Peyer's patch (tissue), 4 donors: ENCODE data around the gene GPR55. TPM values are rescaled to one million over a fixed set of nuclear protein-coding genes. Genes with fewer than 3 reads are reported as not detected.

Source experiments
- DNase-seq, 3 donors: peaks; one replicate each; pipeline ENCODE4 v3.0.0-alpha.2; 2017 to 2019
- H3K27ac ChIP-seq, 4 donors: fragments of 200-600 bp; sonication (generic); one replicate each; pipeline ENCODE4 v1.5.1; 2016 to 2019
- H3K27me3 ChIP-seq, 2 donors: fragments of 200-600 bp; sonication (generic); one replicate each; pipeline ENCODE4 v1.5.1; 2019
- H3K36me3 ChIP-seq, 3 donors: fragments of 200-600 bp; sonication (generic); one replicate each; pipeline ENCODE4 v1.5.1; 2016 to 2019
- H3K4me1 ChIP-seq, 4 donors: fragments of 200-600 bp; sonication (generic); one replicate each; pipeline ENCODE4 v1.5.1; 2016 to 2019
- H3K4me3 ChIP-seq, 4 donors: fragments of 200-600 bp; sonication (generic); 1 replicate in 3 of 4; 2 replicates in 1 of 4; pipeline ENCODE4 v1.5.1; 2016 to 2019; ENCODE audit warnings: mild to moderate bottlenecking in 1 of 4
- H3K9me3 ChIP-seq, 4 donors: fragments of 200-600 bp; sonication (generic); one replicate each; pipeline ENCODE4 v1.5.1; 2016 to 2019; ENCODE audit warnings: mild to moderate bottlenecking in 1 of 4
- POLR2A ChIP-seq, 2 donors: fragments of 450-650 bp; IDR thresholded peaks; one replicate each; pipeline ENCODE4 v1.5.1; 2017; ENCODE audit warnings: antibody characterized with exemption in 2 of 2, mild to moderate bottlenecking in 2 of 2, moderate library complexity in 2 of 2
- total RNA-seq, 4 donors: library from RNA; depleted of rRNA; stranded (reverse); fragments of >200 nt; gene quantifications; one replicate each; pipeline ENCODE4 v1.1.0, GENCODE V29; 2016
- TF ChIP-seq, protein P1 (sequence below), 6 experiments: fragments of 450-650 bp in 4 of 6; fragments of 200-600 bp in 2 of 6; sonication (generic) in 1 of 6; IDR thresholded peaks; one replicate each; pipeline ENCODE4 v1.5.1; 2017 to 2019; ENCODE audit warnings: antibody characterized with exemption in 6 of 6, mild to moderate bottlenecking in 3 of 6, moderate library complexity in 1 of 6

Gene GPR55
- total RNA-seq, 4 donors from 2014 or later, result 1.0 to 4.7 (median 3.2) TPM

DNA sequence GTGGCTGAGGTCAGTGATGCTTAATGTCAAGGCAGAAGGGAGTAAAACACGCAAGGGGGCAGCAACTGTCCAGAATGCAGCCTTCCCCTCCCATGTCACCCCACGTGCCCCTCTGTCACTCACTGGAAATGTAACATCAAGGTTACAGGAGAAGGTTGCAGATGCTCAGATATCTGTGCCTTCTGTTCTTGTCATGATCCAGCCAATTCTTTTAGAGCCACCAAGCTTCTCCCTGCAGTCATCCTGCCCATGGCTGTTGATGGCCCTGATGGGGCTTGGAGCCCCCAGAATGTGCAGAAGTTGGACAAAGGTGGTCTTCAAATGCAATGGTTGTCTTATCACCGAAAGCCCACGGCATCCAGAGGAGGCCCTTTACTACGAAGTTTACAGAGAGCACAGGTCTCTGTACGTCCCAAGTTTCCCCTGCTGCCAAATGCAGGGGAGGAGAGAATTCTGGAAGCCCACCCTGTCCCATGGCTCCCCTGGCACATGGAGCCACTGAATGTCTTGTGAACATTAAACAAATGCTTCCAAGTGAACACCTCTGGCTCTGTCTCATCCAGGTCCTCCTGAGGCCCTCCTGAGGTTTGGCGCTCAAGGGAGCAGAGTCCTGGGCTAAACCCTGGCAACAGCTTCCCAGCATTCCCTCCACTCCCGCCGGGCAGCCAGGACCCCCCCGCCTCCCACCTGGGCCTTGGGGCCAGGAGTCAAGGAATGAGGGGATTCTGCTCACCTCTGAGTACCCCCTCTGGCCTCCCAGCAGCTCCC, 4.5 kb upstream of the GPR55 start:
- Histone ChIP-seq H3K4me3 (no peak overlapping the region), H3K27me3 (no peaks in the 10 kb centered on the region), H3K36me3 (no peaks in the 10 kb centered on the region), H3K27ac (no peak overlapping the region), H3K9me3 (no peaks in the 10 kb centered on the region), H3K4me1 (peaks cover 0 to 6% (median 0%) of the 10 kb centered on the region in 4 donors)
- TF ChIP-seq, protein P1, sequence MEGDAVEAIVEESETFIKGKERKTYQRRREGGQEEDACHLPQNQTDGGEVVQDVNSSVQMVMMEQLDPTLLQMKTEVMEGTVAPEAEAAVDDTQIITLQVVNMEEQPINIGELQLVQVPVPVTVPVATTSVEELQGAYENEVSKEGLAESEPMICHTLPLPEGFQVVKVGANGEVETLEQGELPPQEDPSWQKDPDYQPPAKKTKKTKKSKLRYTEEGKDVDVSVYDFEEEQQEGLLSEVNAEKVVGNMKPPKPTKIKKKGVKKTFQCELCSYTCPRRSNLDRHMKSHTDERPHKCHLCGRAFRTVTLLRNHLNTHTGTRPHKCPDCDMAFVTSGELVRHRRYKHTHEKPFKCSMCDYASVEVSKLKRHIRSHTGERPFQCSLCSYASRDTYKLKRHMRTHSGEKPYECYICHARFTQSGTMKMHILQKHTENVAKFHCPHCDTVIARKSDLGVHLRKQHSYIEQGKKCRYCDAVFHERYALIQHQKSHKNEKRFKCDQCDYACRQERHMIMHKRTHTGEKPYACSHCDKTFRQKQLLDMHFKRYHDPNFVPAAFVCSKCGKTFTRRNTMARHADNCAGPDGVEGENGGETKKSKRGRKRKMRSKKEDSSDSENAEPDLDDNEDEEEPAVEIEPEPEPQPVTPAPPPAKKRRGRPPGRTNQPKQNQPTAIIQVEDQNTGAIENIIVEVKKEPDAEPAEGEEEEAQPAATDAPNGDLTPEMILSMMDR (IDR thresholded peaks at IDR 0.05), result no peak
- TF ChIP-seq POLR2A (IDR thresholded peaks at IDR 0.05), result no peak
- DNase-seq, result no peak

DNA sequence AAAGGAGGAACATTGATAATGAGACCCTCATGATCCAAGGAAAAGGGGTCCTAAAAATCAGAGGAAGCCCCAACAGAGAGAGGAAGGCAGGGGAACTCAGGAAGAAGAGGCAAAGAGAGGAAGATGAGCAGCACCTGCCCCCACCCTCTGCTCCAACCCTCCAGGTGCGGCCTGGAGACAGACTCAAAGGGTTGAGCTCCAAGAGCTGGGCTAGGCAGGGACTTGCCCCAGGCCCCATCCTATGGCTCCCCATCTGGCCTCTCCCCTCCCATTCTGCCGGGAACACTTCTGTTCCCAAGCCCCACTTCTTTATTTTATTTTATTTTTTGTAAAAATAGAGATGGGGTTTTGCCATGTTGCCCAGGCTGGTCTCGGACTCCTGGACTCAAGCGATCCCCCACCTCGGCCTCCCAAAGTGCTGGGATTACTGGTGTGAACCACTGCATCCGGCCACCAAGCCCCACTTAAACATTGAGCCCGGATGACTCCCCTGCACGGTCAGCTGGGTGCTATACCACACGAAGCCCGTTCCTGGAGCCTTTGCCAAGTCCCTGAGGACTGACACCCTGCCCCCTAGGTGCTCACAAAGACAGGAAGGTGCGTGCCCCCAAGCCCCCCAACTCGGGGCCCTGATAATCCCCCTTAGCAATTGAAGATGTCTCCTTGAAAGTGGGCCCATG, 3.8 kb upstream of the GPR55 start:
- Histone ChIP-seq H3K27me3 (no peaks in the 10 kb centered on the region), H3K36me3 (no peaks in the 10 kb centered on the region), H3K4me1 (peaks cover 0 to 6% (median 0%) of the 10 kb centered on the region in 4 donors), H3K9me3 (no peaks in the 10 kb centered on the region), H3K4me3 (no peak overlapping the region), H3K27ac (no peak overlapping the region)
- TF ChIP-seq, protein P1 (IDR thresholded peaks at IDR 0.05), result no peak
- TF ChIP-seq POLR2A (IDR thresholded peaks at IDR 0.05), result no peak
- DNase-seq, result peak in 1 of 3 donors; percentile 35

DNA sequence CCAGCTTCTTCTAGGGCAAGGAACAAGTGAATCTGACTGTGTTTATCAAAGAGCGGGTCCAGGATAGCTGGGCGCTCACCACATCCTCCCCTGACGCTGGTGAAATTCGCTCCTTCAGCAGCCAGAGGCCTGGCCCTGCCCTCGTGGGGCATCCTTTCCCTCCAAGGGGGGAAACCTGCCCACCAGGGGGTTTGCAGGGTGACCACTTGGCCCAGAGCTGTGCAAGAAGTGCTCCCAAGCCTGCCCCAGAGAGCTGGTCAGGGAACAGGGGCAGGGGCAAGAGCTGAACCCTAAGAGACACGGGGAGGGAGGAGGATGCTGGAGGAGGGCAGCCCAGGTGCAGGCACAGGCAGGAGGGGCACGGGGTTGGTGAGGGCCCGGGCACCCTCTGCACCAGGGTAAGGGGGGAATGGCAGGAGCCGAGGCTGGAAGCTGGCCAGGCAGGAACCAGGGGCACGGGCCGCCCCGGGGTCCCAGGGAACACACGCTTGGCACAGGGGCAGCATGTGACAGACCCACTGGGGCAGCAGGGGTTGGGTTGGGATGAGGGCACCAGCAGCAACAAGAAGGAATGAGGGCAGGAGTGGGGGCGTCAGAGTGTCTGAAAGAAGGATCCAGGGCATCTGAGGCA, 2.8 kb upstream of the GPR55 start:
- Histone ChIP-seq H3K27me3 (no peaks in the 10 kb centered on the region), H3K4me3 (no peak overlapping the region), H3K36me3 (no peaks in the 10 kb centered on the region), H3K4me1 (peaks cover 0 to 6% (median 0%) of the 10 kb centered on the region in 4 donors), H3K27ac (no peak overlapping the region), H3K9me3 (no peaks in the 10 kb centered on the region)
- no peak for TF ChIP-seq POLR2A (IDR thresholded peaks at IDR 0.05)
- TF ChIP-seq, protein P1 (IDR thresholded peaks at IDR 0.05), result no peak
- peak in 1 of 3 donors; percentile 24 for DNase-seq

DNA sequence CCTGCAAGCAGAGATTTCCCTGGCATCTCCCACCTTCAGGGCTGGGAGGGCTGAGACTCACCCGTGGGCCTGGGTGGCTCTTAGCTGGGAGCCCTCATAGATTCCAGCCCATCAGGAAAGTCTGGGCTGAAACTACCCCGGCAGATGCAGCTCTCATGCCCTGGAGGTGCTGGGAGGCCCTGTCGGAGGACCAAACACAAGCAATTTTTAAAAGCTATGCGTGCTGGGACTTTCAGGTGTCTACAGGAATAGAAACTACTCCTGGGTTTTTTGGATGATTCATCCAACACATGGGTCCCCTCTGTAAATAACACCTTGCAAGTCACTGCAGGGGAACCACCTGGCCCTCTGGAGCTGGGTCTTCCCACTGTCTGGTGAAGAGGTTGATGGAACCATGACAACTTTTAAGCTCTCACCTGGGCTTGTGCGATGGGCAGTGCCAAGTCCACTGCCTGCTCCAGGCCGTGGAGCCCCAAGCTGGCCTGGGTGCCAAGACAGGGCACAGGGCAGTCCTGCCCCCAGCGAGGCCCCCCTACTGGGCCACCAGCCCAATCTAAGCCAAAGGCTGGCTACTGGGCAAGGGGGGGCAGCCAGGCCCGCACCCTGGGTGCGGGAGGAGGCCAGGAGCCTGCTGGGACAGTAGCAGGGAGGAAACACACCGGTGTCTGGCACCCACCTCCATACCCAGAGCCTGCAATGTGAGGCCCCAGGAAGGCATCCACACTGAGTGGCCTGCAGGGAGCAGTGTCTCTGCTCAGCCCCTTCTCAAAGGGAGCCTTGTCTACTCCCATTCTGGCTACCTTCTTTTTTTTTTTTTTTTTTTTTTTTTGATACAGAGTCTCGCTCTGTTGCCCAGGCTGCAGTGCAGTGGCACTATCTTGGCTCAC, 1.1 kb upstream of the GPR55 start:
- peak in 1 of 3 donors; percentile 37 for DNase-seq
- Histone ChIP-seq H3K9me3 (no peaks in the 10 kb centered on the region), H3K36me3 (no peaks in the 10 kb centered on the region), H3K27me3 (no peaks in the 10 kb centered on the region), H3K4me3 (no peak overlapping the region), H3K4me1 (peaks cover 0 to 6% (median 0%) of the 10 kb centered on the region in 4 donors), H3K27ac (peak overlapping the region in 2 of 4 donors; percentile 66 to 68)
- TF ChIP-seq, protein P1 (IDR thresholded peaks at IDR 0.05), result no peak
- no peak for TF ChIP-seq POLR2A (IDR thresholded peaks at IDR 0.05)

DNA sequence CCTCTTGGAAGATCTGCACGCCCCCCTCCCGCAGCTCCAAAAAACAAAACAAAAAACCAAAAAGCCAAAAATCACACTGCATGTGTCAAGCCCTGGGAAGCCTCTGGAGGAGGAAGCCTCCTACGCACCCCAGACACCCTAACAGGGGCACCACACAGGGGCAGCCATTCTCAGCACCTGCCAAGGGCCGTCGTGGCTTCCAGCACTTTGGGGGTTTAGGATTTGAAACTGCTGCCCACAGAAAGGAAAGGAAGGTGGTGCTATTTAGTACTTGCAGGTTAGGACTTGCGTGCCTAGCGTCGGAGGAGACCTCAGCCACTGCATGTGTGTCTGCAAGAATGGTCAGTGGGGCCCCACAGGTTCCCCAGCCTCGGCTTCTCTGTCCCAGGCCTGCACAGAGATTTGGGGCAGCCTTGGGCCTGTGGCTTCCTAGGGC, 419 bp upstream of the GPR55 start:
- TF ChIP-seq, protein P1 (IDR thresholded peaks at IDR 0.05), result no peak
- H3K36me3 ChIP-seq, result no peaks in the 10 kb centered on the region
- peak in 1 of 3 donors; percentile 31 for DNase-seq
- H3K9me3 ChIP-seq, result no peaks in the 10 kb centered on the region
- peaks cover 0 to 6% (median 0%) of the 10 kb centered on the region in 4 donors for H3K4me1 ChIP-seq
- peak overlapping the region in 3 of 4 donors; percentile 15 to 68 (median 66) for H3K27ac ChIP-seq
- H3K4me3 ChIP-seq, result no peak overlapping the region
- no peaks in the 10 kb centered on the region for H3K27me3 ChIP-seq
